Activated naive CD4-positive, alpha-beta T cell treated with Interleukin-2 at 50 U/mL for 16 hours (primary cell): Measurements from ENCODE around the gene SIX3.
A peak's percentile ranks its signal among the peaks of the same experiment; 100 is the strongest.

Source experiments
- DNase-seq: peaks from one replicate; pipeline ENCODE4 v3.0.0-alpha.2; 2020

Gene SIX3

DNA sequence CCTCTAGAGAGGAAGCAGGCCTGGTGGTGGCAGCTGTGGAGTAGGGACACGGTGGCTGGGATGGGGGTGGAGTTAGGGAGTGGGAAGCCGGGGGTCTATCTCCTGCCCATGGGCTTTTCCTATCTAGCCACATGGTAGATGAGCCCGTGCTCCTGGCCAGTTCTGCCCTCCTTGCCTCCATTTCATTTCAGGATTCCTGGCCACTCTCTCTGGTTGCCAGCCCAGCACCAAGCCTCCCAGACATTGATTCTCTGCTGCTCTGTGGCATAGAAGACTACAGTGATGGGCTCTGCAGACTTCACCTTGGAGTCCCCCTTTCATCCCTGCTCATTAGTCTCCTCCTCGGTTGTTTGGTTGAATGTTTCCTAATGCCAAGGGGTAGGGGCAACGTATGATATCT, 19.4 kb downstream of the SIX3 start:
- no peak for DNase-seq

DNA sequence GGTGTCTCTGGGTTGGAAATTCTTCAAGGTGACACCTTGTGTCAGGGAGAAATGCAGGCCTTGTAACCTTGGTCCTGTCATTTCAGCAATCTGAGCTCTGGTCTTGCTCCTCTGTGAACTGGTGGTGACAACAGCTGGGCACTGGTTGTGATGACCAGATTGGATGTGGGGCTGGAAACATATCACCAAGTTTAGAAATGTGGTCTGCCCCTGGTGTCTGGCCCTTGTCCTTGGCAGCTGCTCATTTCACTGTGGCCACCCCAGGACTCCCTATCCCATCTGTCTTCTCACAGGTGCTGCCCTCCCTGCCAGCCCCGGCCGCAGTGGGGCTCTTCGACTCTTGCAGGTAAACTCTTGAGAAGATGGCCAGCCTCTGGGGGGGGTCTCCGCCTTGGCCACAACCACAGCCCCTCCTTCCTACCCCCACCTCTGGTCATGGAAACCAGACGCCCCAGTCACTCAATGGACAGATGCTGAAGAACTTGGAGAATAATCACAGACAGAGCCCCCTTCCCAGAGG, 20.7 kb downstream of the SIX3 start:
- no peak for DNase-seq

- no peak for DNase-seq
These were observed 23.3 kb downstream of the SIX3 start for GRCh38 chr2:44964752-44965236.

- DNase-seq: no peak
These were observed 24.2 kb downstream of the SIX3 start for GRCh38 chr2:44965684-44966083.

DNA sequence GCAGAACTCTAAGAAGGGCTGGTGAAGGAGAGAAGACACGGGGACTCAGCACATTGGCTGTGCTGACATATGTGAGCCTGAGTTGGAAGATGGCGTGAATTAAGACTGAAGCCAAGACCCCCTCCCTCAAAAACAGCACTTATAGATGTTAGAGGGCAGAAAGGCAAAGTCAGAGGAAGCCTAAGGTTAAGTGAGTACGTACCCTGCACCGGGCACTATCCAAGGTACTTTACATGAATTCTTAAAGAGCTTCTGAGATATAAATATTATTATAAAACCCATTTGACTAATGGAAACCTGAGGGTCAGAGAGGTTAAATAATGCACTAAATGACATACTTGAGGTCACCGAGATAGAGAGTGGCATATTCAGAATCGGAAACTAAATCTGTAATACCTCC, 25.6 kb downstream of the SIX3 start:
- DNase-seq: no peak

GRCh38 chr2:44967727-44968432, 26.4 kb downstream of the SIX3 start:
- no peak for DNase-seq

GRCh38 chr2:44969936-44970335, 28.4 kb downstream of the SIX3 start:
- DNase-seq: no peak

GRCh38 chr2:44970846-44971450, 29.4 kb downstream of the SIX3 start:
- no peak for DNase-seq

DNA sequence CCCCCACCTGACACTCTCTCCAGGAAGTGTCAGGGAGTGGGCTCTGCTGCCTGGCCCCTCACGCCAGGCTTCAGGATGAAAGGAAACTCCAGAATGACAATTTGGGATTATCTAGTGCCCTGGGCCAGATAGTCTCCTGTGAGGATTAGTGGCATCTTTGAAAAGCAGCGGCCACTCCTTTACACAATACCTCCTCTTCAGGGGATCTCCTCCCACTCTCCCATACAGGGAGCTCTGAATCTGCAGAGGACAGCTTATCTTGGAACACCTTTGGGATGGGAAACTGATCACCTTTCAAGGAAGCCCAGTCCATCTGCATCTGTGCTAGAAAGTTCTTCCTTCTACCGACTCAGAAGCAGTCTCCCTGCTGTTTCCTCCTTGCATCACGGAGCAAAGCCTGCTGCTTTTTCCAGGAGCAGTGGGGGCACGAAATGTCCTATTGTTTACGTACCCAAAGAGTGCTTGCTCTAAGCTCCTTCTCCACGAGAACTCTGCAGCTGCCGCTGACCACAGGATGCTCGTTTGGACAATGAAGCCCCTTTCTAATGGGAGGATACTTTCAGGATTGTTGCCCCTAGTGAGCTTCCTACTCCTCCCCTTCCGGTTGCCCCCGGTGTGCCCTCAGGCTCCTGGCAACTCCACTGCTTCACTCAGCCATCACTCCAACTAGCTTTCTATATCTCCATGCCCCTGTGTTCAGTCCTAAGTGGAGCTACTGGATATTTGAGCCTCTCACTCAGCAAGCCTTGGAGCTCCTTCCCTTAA, 31.5 kb downstream of the SIX3 start:
- no peak for DNase-seq

DNA sequence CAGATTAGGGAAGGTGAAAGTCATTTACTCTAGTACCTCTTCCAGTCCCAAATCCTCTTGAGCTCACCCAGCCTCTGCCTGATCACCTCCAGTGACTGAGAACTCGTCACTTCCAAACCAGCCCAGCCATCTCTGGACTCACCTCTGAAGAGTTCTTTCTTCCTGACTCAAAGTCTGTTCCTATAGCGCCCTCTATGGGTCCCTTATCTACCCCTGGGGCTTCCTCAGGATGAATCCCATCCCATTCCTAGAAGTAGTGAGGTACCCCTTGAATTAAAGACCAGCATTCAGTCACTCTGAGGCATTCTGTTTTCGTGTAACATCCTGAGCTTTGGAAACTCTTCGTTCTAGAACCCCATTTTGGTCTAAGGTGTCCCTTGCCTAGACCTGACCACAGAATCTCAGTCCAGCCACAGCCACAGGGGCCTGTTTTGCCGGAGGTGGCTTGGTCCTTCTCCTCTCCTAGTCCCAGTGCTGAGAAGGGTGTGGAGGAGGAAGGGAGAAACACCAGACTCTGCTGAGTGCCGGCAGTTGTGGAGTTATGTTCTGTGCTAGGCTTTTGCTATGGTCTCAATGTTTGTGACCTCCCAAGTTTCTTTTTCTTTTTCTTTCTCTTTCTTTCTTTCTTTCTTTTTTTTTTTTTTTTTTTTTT, 32.7 kb downstream of the SIX3 start:
- DNase-seq: no peak

- DNase-seq: no peak
These were observed 34.3 kb downstream of the SIX3 start for GRCh38 chr2:44975571-44976450.

DNA sequence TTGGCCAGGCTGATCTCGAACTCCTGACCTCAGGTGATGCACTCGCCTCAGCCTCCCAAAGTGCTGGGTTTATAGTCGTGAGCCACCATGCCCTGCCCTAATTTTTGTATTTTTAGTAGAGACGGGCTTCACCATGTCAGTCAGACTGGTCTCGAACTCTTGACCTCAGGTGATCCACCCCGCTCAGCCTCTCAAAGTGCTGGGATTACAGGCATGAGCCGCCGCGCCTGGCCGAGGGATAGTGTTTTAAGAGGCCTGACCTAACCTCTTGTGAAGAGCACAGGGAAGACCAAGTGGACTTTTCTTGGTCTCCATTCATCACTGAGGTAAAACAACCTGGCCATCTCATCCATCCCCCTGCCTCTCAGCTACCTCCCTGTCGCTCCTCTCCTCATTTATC, 38.1 kb downstream of the SIX3 start:
- DNase-seq: no peak

DNA sequence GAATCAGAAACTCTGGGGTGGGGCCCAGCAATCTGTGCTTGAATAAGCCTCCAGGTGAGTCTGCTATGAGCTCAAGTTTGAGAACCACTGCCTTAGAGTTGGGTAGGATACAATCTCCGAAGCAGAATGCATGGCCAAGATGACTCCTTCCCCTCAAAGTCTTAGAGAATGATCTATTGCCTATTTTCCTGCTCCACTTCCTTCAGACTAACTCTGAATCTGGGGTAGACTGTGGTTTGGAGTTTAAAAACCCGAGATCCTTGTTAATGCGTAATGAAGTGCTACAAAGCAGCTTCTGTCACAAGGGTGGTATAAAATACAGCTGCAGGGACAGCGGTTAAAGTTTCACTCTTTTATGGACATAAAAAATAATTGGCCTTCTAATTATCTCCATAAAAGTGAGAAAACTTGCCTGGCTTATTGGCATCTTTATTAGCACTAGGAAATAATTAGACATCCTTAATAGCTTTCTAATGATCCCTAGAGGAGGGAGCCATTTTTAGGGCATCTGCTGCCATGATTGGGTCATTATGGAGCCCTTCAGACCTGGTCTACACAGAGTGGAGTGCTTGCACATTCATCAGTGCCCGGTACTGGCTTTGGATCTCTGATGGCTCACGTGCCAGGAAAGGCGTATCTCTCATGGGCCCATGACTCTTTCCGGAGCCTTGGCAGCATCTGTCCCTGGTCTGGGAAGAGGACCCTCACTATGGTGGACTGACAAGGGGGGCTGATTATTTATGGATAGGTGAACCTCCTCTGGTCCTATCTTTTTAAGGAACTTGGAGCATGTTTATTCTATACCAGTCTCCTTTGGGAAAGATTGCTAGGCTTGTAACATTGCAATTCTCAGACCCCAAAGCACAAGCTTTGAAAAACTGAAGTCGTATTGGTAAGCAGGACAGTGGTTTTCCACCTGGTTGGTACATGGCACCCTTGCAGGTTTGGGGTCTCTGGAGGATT, 39.5 kb downstream of the SIX3 start:
- no peak for DNase-seq

DNA sequence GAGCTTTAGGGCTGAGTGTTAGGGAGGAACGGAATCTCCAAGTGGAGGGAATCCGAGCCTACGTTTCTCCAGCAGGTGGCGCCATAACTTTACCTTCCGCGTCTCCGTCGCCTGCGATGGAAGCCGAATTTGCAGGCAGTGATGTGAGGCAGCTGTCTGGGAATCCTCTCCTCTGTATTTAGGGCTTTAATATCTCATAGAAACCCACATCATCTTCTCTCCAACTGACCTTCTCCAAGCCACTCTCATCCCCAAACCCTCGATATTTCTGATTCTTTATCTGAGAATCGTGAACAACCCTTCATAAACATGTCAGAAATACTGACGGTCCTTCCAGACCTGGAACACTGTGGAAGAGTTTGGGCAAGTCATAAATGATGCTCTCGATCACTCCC, 40.2 kb downstream of the SIX3 start:
- peak; percentile 66 for DNase-seq

GRCh38 chr2:44983836-44984604, 42.5 kb downstream of the SIX3 start:
- no peak for DNase-seq

DNA sequence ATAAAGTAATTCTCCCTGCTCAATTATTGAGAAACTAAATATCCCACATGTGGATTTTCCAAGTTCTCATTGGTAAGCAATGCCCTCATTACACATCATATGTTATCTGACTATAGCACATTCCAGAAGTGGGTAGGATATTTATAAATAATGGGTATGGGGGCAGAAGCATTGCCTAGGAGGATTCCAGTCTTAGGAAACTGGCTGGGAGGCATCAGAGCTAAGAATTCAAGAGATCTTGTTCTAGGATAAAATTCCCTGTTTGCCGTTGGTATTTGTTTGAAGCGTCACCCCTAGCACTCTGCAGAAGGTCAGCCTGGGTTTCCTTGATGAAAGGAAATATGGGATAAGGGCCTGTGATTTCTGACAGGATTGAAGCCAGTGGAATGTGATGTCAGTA, 47.7 kb downstream of the SIX3 start:
- DNase-seq: no peak

DNA sequence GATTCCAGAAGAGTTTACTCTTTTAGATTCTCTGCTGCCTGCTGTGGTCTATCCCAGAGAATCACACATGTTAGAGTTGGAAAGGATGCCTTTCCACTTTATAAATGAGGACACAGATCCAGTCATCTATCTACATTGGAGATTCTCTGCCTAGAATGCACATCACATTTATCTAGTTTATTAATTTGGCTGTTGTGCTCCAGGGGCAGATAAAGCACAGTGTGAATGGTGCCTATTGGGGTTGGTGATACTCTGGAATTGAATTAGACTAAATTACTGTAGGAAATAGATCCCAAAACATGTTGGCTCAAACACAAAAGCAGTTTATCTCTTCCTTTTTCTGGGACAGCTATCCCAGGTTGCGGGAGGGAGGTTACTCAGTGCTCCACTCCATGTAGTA, 52.9 kb downstream of the SIX3 start:
- no peak for DNase-seq
